ENCODE results near the gene TSPAN15. TPM values are rescaled to one million over a fixed set of nuclear protein-coding genes. Genes with fewer than 3 reads are reported as not detected.

Gene TSPAN15
- polyA plus RNA-seq, 4 donors, result 58.2 to 77.6 (median 66.0) TPM

GRCh38 chr10:69416695-69417094, 34.6 kb upstream of the TSPAN15 start, which contains the start of gene TACR2:
Gene TACR2 (minus strand): TSS chr10:69416918. CDS start chr10:69416323, 595 bp downstream.
- no peak for DNase-seq (ENCODE audit: low read depth in 4 of 4, low spot score in 3 of 4)

- DNase-seq (ENCODE audit: low read depth in 4 of 4, low spot score in 3 of 4), result no peak
Observed at GRCh38 chr10:69417542-69417941, 33.7 kb upstream of the TSPAN15 start.

DNA sequence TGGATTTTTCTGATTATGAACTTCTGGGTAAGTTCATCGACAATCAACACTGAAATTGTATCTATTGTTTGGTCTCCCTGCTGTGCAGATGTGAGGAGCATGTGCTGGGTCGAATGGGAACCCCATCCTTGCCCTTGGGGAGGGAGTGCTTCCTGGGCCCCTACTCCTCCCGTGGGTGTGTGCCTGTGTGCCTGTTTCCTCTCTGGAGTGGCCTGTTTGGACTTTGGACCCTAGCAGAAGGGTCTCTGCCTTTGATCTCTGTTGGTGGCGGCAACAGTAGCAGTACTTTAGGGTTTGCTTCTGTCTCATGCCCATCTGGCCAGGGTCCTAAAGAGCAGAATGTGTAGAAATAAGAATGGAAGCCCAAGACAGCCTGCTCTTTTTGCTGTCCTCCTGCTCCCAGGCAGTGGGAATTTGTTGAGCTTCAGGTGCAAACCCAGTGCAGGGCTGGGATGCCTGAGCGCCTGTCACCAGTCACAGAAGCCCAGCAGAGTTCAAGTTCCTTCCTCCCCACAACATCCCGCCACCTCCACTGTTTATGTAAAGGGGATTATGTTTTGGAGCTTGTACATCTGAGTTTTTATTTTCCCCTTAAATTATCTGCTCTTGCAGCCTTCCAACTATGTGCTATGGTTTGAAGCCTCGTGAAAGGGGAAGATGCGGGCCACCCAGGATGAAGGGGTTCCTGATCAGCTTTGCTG, 33.1 kb upstream of the TSPAN15 start:
- DNase-seq (ENCODE audit: low read depth in 4 of 4, low spot score in 3 of 4), result no peak

GRCh38 chr10:69419096-69419743, 32.0 kb upstream of the TSPAN15 start:
- DNase-seq (ENCODE audit: low read depth in 4 of 4, low spot score in 3 of 4), result no peak

- DNase-seq (ENCODE audit: low read depth in 4 of 4, low spot score in 3 of 4), result no peak
Observed at GRCh38 chr10:69419744-69420126, 31.5 kb upstream of the TSPAN15 start.

DNA sequence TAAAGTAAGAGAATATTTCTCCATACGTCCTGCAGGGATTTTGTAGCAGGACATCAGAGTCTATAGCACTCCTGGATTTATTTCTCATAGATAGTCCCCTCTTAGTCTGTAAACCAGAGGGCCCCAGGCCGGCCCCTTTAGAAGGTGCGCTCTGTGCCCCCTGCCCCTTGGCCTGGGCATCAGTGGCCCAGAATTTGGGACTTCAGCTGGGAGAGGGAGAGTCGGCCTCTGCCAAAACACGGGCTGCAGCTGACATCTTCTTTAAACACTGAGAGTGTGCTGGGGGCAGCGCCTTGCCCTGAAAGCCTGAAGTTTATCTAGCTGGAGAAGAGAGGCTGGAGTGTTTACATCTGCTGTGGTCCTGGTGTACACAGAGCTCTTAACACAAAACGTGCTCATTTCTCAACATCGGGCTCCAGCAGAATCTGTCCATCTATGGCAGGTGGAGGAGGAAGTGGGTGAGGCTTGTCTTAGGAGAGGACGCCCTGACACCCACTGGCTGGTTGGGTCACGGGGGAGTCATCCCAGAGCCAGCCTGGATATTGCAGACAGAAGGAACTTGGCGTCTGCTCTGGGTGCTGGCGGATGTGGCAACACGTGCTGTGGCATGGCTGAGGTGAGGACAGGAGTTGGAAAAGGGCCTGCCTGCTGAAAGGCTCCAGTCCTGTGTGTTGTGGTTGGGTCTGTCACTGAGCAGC, 29.5 kb upstream of the TSPAN15 start:
- no peak for DNase-seq (ENCODE audit: low read depth in 4 of 4, low spot score in 3 of 4)

DNA sequence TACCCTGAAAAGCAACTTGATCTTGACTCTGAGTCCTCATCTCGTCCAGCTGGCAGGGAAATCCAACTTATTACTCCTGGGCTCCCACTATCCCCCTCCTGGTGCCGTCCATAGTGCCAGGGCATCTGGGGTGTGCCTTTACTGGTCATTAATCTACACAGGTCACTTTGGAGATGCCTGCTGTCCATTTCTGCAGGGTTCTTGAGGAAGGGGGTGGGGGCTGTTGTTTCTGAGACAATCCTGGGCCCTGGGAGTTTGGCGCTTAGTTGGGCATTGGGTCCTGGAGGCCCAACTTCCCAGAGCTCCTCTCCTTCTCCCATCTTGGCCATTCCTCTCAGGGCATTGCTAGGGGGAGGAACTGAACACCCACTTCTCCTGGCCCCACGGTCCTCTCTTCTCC, 28.6 kb upstream of the TSPAN15 start:
- no peak for DNase-seq (ENCODE audit: low read depth in 4 of 4, low spot score in 3 of 4)

DNA sequence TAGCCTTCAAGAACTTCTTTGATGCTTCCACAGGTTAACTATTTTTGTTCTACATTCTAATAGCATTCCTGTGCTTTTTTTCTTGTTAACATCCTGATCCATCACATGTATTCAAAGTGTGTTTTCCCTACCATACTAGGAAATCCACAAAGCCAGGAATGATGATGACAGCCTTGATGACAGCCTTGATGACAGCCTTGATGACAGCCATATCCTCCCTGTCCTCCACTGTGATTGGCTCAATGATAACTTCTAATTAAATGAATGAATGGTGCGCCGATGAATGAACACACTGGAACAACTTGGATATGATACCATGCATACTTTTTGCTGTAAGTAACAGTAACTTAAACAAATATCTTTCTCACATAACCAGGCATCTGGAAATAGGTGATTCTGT, 26.2 kb upstream of the TSPAN15 start:
- DNase-seq (ENCODE audit: low read depth in 4 of 4, low spot score in 3 of 4), result no peak

DNA sequence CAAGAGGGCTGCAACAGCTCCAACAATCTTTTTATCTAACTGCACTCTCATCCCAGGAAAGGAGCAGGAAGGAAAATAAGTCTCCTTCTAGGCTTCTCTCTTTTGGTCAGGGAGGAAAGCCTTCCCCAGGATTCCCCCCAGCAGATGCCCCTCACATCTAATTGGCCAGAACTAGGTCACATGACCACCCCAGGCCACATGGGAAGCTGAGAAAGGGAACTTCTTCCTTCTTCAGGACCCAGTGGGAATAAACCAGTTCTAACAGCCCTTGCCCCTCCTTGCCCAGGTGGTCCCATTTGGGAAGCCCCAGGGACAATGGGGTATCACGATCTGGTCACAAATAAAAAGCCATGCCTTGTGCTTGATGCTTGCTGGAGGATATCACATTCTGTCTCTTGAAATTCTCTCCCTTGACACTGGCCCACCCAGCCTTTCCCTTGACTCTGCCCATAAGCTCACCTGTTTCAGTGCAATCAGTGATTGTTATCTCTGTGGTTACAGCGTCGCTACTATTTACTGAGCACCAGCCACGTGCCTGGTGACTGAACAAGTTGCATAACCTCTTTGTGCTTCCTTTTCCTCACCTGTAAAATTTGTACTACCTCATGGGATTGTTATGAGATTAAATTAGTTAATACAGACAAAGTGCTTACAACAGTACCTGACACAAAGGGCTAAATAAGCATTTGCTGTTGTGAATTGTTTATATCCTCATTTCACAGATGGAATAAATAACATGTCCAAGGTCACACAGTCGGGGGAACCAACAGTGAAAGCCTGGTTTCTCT, 25.6 kb upstream of the TSPAN15 start:
- DNase-seq (ENCODE audit: low read depth in 4 of 4, low spot score in 3 of 4), result no peak

- DNase-seq (ENCODE audit: low read depth in 4 of 4, low spot score in 3 of 4), result no peak
Observed at GRCh38 chr10:69426376-69426727, 24.9 kb upstream of the TSPAN15 start.

- DNase-seq (ENCODE audit: low read depth in 4 of 4, low spot score in 3 of 4), result no peak
Observed at GRCh38 chr10:69428165-69428564, 23.1 kb upstream of the TSPAN15 start.

- no peak for DNase-seq (ENCODE audit: low read depth in 4 of 4, low spot score in 3 of 4)
Observed at GRCh38 chr10:69434169-69434568, 17.1 kb upstream of the TSPAN15 start.

DNA sequence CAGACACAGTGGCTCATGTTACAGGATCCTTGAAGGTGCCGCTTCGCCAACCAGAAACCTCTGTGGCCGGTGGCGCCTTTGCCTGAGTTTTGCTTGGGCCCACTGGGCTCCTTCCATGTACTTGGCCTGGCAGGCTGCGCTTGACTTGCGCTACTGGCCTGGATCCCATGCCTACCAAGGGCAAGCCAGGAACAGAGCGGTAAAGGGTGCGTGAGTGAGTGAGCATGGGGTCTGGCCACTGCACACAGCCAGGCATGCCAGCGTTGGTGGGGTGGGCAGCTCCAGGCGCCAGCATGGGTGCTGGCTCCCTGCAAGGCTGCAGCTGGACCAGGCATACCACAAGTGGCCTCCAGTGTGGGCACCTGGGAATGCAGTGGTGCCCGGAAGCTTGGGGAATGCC, 16.3 kb upstream of the TSPAN15 start:
- DNase-seq (ENCODE audit: low read depth in 4 of 4, low spot score in 3 of 4), result no peak

- DNase-seq (ENCODE audit: low read depth in 4 of 4, low spot score in 3 of 4), result no peak
Observed at GRCh38 chr10:69435966-69436520, 15.2 kb upstream of the TSPAN15 start.

GRCh38 chr10:69437321-69438259, 13.7 kb upstream of the TSPAN15 start:
- no peak for DNase-seq (ENCODE audit: low read depth in 4 of 4, low spot score in 3 of 4)

- no peak for DNase-seq (ENCODE audit: low read depth in 4 of 4, low spot score in 3 of 4)
Observed at GRCh38 chr10:69438536-69439349, 12.5 kb upstream of the TSPAN15 start.

DNA sequence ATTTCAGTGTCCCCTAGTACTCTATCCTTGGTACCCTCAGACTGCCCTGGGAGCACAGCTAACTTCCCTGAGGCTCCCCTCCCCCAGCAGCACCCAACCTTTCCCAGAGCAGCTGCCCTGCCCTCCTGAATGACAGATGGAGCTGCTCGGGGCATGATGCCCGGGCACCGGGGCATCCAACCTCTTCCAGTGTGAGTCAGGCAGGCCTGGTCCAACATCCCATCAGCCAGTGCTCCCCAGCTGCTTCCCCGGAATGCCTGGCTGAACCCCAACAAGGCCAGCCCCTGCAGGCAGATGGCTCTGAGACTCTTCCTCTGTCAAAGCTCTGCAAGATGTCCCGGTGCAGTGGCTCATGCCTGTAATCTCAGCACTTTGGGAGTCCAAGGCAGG, 11.9 kb upstream of the TSPAN15 start:
- no peak for DNase-seq (ENCODE audit: low read depth in 4 of 4, low spot score in 3 of 4)

DNA sequence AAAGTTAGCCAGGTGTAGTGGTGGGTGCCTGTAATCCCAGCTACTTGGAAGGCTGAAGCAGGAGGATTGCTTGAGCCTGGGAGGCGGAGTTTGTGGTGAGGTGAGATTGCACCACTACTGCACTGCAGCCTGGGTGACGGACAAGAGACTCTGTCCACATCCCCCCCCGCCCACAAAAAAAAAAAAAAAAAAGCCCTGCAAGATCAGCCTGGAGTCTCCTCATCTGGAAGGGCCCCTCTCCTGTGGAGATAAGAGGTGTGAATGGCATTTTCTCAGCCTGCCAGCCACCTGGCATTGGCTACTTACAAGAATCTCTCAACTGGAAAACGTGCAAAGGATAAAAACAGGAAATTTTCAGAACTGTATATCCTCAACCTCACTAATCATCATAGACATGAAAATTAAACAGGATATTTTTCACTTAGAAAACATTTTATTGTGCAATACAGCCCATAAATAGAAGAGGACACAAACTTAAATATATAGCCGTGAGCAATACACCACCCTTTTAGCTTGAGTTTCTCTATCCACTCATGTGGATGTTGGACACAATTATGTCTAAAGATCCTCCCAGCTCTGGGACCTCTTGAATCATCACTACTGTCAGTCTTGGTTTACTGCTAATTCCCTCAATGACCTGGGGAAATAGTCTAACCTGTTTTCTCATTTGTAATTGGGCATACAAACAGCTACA, 11.3 kb upstream of the TSPAN15 start:
- DNase-seq (ENCODE audit: low read depth in 4 of 4, low spot score in 3 of 4), result no peak

All from right renal pelvis (tissue), 4 donors.